Activated CD4-positive, alpha-beta memory T cell treated with anti-CD3 and anti-CD28 coated beads, Interleukin-2, amount 10 ng/mL, durations not matched to agents 7 days and 5 days (primary cell): ENCODE results near the gene SCN8A. TPM values are rescaled to one million over a fixed set of nuclear protein-coding genes. Genes with fewer than 3 reads are reported as not detected.

Experiments
- CTCF ChIA-PET: fragments of 350-600 bp; sonication (Branson Sonifier 250); formaldehyde crosslinking; loops from one replicate; lab custom pipeline; 2021; ENCODE audit warnings: antibody characterized with exemption, inconsistent platforms; lab: Charles Lee
- POLR2A ChIA-PET: fragments of 350-600 bp; sonication (Branson Sonifier 250); formaldehyde crosslinking; loops from one replicate; lab custom pipeline; 2021; ENCODE audit warnings: antibody characterized with exemption; lab: Charles Lee
- DNase-seq: peaks from one replicate; pipeline ENCODE4 v3.0.0-alpha.2; 2020
- H3K27ac Mint-ChIP-seq: one replicate; pipeline ENCODE4 v1.8.0; 2021; ENCODE audit warnings: mild to moderate bottlenecking, mixed read lengths
- H3K27me3 Mint-ChIP-seq: one replicate; pipeline ENCODE4 v1.8.0; 2021; ENCODE audit warnings: mixed read lengths
- H3K36me3 Mint-ChIP-seq: one replicate; pipeline ENCODE4 v1.8.0; 2021; ENCODE audit warnings: low read depth, mixed read lengths
- H3K4me1 Mint-ChIP-seq: one replicate; pipeline ENCODE4 v1.8.0; 2021; ENCODE audit warnings: mixed read lengths
- H3K4me3 Mint-ChIP-seq: one replicate; pipeline ENCODE4 v1.8.0; 2021; ENCODE audit warnings: mild to moderate bottlenecking, mixed read lengths
- H3K9me3 Mint-ChIP-seq: one replicate; pipeline ENCODE4 v1.8.0; 2021; ENCODE audit warnings: mixed read lengths
- total RNA-seq, 2 experiments: library from RNA; stranded (reverse); gene quantifications; one replicate each; pipeline ENCODE4 v1.2.3, GENCODE V29; 2021

The SCN8A gene
- total RNA-seq, 2 experiments from 2014 or later = 0.33 to 0.58 TPM

DNA sequence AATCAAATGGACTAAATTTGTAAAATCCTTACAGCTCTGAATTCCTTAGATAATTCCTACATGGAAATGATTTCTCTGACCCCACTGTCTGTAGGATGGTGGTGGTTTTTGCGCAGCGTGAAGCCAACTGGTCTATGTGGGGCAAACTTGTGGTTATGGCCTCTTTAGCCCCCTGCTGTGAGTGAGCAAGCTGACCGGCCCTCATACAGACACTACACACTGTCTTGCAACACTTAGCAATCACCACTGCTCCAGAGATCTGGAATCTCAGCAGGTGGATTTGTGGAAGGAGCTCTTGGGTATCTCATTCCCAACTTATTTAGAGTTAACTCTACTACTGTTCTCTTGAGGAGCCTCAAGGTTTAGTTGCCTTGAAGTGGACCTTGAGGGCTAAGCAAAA is 70.2 kb downstream of the SCN8A start:
- Mint-ChIP-seq H3K27ac (no peak overlapping the region), H3K36me3 (no peaks in the 10 kb centered on the region), H3K4me1 (no peaks in the 10 kb centered on the region), H3K9me3 (no peaks in the 10 kb centered on the region), H3K4me3 (no peak overlapping the region), H3K27me3 (peaks cover 32% of the 10 kb centered on the region)
- DNase-seq = no peak
- POLR2A ChIA-PET = no interaction called here
- CTCF ChIA-PET = no interaction called here

DNA sequence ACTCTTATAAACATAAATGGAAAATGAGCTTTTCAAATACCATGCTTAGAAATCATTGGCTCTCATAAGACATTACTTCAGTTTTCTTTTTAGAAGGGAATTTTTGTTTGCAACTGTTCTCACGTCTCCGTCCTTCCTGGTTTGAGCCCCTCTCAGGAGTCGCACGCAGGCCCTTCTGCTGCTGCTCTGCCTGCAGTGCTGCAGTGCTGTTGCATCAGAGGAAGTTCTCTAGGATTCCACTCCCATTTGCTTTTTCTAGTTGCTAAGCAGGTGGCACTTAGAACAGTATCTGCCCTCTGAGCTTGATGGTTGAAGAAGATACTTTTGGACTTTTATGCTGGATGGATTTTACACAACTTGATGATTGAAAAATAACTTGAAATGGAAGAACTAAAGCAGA is 70.8 kb downstream of the SCN8A start:
- H3K9me3 Mint-ChIP-seq = no peaks in the 10 kb centered on the region
- no peaks in the 10 kb centered on the region for H3K4me1 Mint-ChIP-seq
- H3K36me3 Mint-ChIP-seq = no peaks in the 10 kb centered on the region
- peaks cover 26% of the 10 kb centered on the region for H3K27me3 Mint-ChIP-seq
- no peak overlapping the region for H3K4me3 Mint-ChIP-seq
- no peak for DNase-seq
- H3K27ac Mint-ChIP-seq = no peak overlapping the region
- ChIA-PET CTCF (no interaction called here), POLR2A (no interaction called here)

DNA sequence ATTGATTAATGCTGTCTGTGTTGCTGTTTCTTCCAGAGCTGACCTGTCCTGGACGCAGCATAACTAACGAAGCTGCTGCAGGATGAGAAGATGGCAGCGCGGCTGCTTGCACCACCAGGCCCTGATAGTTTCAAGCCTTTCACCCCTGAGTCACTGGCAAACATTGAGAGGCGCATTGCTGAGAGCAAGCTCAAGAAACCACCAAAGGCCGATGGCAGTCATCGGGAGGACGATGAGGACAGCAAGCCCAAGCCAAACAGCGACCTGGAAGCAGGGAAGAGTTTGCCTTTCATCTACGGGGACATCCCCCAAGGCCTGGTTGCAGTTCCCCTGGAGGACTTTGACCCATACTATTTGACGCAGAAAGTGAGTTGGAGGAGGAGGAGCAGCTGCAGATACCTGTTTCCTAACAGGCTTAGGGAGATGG is 71.7 kb downstream of the SCN8A start:
- no peak overlapping the region for H3K4me3 Mint-ChIP-seq

GRCh38 chr12:51663390-51663789 is 72.4 kb downstream of the SCN8A start:
- no peaks in the 10 kb centered on the region for H3K36me3 Mint-ChIP-seq
- POLR2A ChIA-PET = no interaction called here
- no peaks in the 10 kb centered on the region for H3K4me1 Mint-ChIP-seq
- H3K27ac Mint-ChIP-seq = no peak overlapping the region
- no peak overlapping the region for H3K4me3 Mint-ChIP-seq
- CTCF ChIA-PET = interaction anchor here (0.7 to 1.5 kb wide), 3 partner anchors 13 to 309 kb away, joined by 3 read pairs; no protein-coding TSS in a partner anchor
- H3K9me3 Mint-ChIP-seq = no peaks in the 10 kb centered on the region
- peaks cover 18% of the 10 kb centered on the region for H3K27me3 Mint-ChIP-seq
- no peak for DNase-seq

More for the DNA sequence above, 71.7 kb downstream of the SCN8A start:
- Mint-ChIP-seq H3K36me3 (no peaks in the 10 kb centered on the region), H3K27ac (no peak overlapping the region), H3K9me3 (no peaks in the 10 kb centered on the region), H3K4me1 (no peaks in the 10 kb centered on the region), H3K27me3 (peaks cover 21% of the 10 kb centered on the region)
- CTCF ChIA-PET = no interaction called here
- POLR2A ChIA-PET = no interaction called here
- no peak for DNase-seq

DNA sequence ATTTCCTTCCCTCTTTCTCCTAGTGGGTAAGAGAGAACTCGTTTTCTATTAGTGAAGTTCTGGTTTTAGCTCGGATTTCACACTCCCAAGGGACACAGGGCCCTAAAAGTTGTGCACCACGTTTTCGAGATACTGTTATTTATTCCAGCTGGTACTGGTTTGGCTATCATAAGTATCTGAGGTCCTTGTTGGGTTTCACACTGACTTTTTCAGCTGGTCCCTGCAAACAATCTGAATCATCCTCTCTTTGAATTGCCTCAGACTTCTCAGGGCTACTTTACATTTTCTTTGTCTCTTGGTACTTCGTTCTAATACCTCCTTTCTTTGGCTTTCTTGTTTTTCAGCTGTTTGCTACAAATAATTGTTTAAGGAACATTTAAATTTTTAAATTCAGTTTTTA is 75.7 kb downstream of the SCN8A start:
- Mint-ChIP-seq H3K9me3 (no peaks in the 10 kb centered on the region), H3K4me3 (no peak overlapping the region), H3K36me3 (no peaks in the 10 kb centered on the region), H3K27me3 (peaks cover 7% of the 10 kb centered on the region), H3K27ac (no peak overlapping the region), H3K4me1 (peaks cover 3% of the 10 kb centered on the region)
- POLR2A ChIA-PET = no interaction called here
- CTCF ChIA-PET = no interaction called here
- DNase-seq = no peak

GRCh38 chr12:51667269-51667668 is 76.2 kb downstream of the SCN8A start:
- no peak for DNase-seq
- no peaks in the 10 kb centered on the region for H3K9me3 Mint-ChIP-seq
- CTCF ChIA-PET = no interaction called here
- no peak overlapping the region for H3K27ac Mint-ChIP-seq
- POLR2A ChIA-PET = no interaction called here
- H3K4me1 Mint-ChIP-seq = peaks cover 3% of the 10 kb centered on the region
- H3K4me3 Mint-ChIP-seq = no peak overlapping the region
- H3K27me3 Mint-ChIP-seq = peaks cover 8% of the 10 kb centered on the region
- no peaks in the 10 kb centered on the region for H3K36me3 Mint-ChIP-seq

GRCh38 chr12:51669271-51669670 is 78.2 kb downstream of the SCN8A start:
- H3K4me3 Mint-ChIP-seq = no peak overlapping the region
- H3K27ac Mint-ChIP-seq = no peak overlapping the region
- CTCF ChIA-PET = no interaction called here
- H3K9me3 Mint-ChIP-seq = no peaks in the 10 kb centered on the region
- no peak for DNase-seq
- no peaks in the 10 kb centered on the region for H3K36me3 Mint-ChIP-seq
- H3K27me3 Mint-ChIP-seq = peaks cover 16% of the 10 kb centered on the region
- POLR2A ChIA-PET = no interaction called here
- peaks cover 3% of the 10 kb centered on the region for H3K4me1 Mint-ChIP-seq

- Mint-ChIP-seq H3K27me3 (peaks cover 18% of the 10 kb centered on the region), H3K36me3 (no peaks in the 10 kb centered on the region), H3K27ac (no peak overlapping the region), H3K9me3 (no peaks in the 10 kb centered on the region), H3K4me1 (peaks cover 5% of the 10 kb centered on the region), H3K4me3 (no peak overlapping the region)
- CTCF ChIA-PET = interaction anchor here (0.5 kb wide), 1 partner anchor 308 kb away, joined by 3 read pairs; no protein-coding TSS in a partner anchor
- POLR2A ChIA-PET = no interaction called here
- DNase-seq = no peak
These were observed 79.0 kb downstream of the SCN8A start for GRCh38 chr12:51669996-51670395.

DNA sequence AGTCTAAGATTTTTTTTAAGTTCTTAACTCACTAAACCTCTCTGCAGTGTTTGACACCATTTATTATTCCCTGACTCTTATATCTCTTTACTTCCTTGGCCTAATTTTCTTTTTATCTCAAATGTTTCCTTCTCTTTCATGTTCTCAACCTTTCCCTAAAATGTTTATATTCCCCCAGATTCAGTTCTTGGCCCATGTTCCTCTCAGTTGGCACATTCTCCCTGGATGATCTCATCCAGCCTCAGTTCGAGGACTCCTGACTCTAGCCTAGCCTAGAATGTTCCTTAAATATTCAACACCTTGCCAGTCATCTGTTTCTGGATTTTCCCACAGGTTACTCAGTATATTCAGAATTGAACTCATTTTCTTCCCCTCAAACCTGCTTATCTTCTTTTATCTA is 81.3 kb downstream of the SCN8A start:
- no peak overlapping the region for H3K27ac Mint-ChIP-seq
- no peak for DNase-seq
- no peaks in the 10 kb centered on the region for H3K36me3 Mint-ChIP-seq
- H3K4me1 Mint-ChIP-seq = peaks cover 8% of the 10 kb centered on the region
- H3K4me3 Mint-ChIP-seq = no peak overlapping the region
- CTCF ChIA-PET = no interaction called here
- H3K9me3 Mint-ChIP-seq = no peaks in the 10 kb centered on the region
- peaks cover 23% of the 10 kb centered on the region for H3K27me3 Mint-ChIP-seq
- POLR2A ChIA-PET = no interaction called here

DNA sequence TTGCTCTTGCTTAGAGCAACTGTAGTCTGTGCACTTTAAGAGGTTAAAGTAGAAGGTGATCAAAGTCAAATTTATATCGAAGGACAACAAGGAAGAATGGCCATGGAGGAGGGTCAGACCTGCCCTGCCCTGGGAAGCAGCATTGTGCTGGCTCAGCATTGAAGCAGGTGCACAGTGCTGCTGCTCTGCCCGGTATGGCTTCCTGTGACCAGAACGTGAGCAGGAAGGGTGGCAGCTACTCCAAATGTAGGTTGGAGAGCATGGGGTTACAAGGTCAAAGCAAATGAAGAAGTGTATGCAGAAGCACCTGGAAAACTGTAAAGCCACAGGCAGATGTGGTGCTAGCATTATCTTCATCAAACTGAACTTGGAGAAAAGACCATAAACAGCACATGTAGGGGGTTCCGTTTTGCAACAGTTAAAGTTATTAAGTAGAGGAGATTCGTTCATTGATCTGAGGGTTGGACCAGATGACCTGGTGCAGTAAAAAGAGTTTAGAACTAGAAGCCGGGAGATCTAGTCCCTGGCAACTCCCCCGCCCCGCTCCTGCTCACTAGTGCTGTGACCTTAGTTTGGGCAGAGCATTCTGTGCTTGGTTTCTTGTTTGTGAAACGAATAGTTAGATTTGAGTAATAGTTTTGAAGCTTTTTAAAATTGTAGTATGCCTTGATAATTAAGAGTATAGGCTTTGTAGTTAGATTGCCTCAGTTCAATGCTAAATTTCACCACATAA is 84.2 kb downstream of the SCN8A start:
- Mint-ChIP-seq H3K27ac (no peak overlapping the region), H3K4me3 (no peak overlapping the region), H3K9me3 (no peaks in the 10 kb centered on the region), H3K4me1 (peaks cover 4% of the 10 kb centered on the region), H3K27me3 (peaks cover 23% of the 10 kb centered on the region), H3K36me3 (no peaks in the 10 kb centered on the region)
- CTCF ChIA-PET = interaction anchor here (1.3 to 1.8 kb wide), 3 partner anchors 15 to 254 kb away, joined by 3 to 5 read pairs (median 3); no protein-coding TSS in a partner anchor
- DNase-seq = no peak
- POLR2A ChIA-PET = no interaction called here

- no peak for DNase-seq
- H3K4me3 Mint-ChIP-seq = no peak overlapping the region
- no peak overlapping the region for H3K27ac Mint-ChIP-seq
- POLR2A ChIA-PET = no interaction called here
- no peaks in the 10 kb centered on the region for H3K36me3 Mint-ChIP-seq
- H3K9me3 Mint-ChIP-seq = no peaks in the 10 kb centered on the region
- peaks cover 30% of the 10 kb centered on the region for H3K27me3 Mint-ChIP-seq
- CTCF ChIA-PET = interaction anchor here (1.0 to 1.8 kb wide), 4 partner anchors 12 to 138 kb away, joined by 3 to 5 read pairs (median 3); no protein-coding TSS in a partner anchor
- peaks cover 4% of the 10 kb centered on the region for H3K4me1 Mint-ChIP-seq
These were observed 85.8 kb downstream of the SCN8A start for GRCh38 chr12:51676875-51677274.

GRCh38 chr12:51677284-51677968 is 86.4 kb downstream of the SCN8A start:
- no peaks in the 10 kb centered on the region for H3K36me3 Mint-ChIP-seq
- H3K4me3 Mint-ChIP-seq = no peak overlapping the region
- H3K4me1 Mint-ChIP-seq = peaks cover 4% of the 10 kb centered on the region
- H3K27ac Mint-ChIP-seq = no peak overlapping the region
- DNase-seq = no peak
- CTCF ChIA-PET = interaction anchor here (1.3 to 1.8 kb wide), 2 partner anchors 11 to 139 kb away, joined by 3 to 5 read pairs; no protein-coding TSS in a partner anchor
- POLR2A ChIA-PET = no interaction called here
- no peaks in the 10 kb centered on the region for H3K9me3 Mint-ChIP-seq
- H3K27me3 Mint-ChIP-seq = peaks cover 29% of the 10 kb centered on the region

GRCh38 chr12:51678086-51678724 is 87.2 kb downstream of the SCN8A start:
- no peaks in the 10 kb centered on the region for H3K36me3 Mint-ChIP-seq
- H3K4me1 Mint-ChIP-seq = peaks cover 4% of the 10 kb centered on the region
- no peak overlapping the region for H3K4me3 Mint-ChIP-seq
- H3K9me3 Mint-ChIP-seq = no peaks in the 10 kb centered on the region
- DNase-seq = peak; percentile 21
- H3K27ac Mint-ChIP-seq = no peak overlapping the region
- ChIA-PET POLR2A (no interaction called here), CTCF (interaction anchor here (1.2 to 2.9 kb wide), 3 partner anchors 10 to 256 kb away, joined by 3 to 10 read pairs (median 5); no protein-coding TSS in a partner anchor)
- H3K27me3 Mint-ChIP-seq = peaks cover 32% of the 10 kb centered on the region
